HG03280 (cell line): Measurements from ENCODE around the gene FAM43B.
"Not testable (repeated sequence)": the region's sequence is repeated elsewhere in the genome, so short reads cannot be mapped to it uniquely, and the experiment has no call there.

ENCODE experiments used
- ATAC-seq: cut with Tn5 transposase; IDR thresholded peaks from one replicate; pipeline ENCODE4 v1.9.1; 2021; ENCODE audit warnings: mild to moderate bottlenecking, moderate library complexity; ENCODE audit not compliant: unreplicated experiment

The FAM43B gene, protein sequence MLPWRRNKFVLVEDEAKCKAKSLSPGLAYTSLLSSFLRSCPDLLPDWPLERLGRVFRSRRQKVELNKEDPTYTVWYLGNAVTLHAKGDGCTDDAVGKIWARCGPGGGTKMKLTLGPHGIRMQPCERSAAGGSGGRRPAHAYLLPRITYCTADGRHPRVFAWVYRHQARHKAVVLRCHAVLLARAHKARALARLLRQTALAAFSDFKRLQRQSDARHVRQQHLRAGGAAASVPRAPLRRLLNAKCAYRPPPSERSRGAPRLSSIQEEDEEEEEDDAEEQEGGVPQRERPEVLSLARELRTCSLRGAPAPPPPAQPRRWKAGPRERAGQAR

DNA sequence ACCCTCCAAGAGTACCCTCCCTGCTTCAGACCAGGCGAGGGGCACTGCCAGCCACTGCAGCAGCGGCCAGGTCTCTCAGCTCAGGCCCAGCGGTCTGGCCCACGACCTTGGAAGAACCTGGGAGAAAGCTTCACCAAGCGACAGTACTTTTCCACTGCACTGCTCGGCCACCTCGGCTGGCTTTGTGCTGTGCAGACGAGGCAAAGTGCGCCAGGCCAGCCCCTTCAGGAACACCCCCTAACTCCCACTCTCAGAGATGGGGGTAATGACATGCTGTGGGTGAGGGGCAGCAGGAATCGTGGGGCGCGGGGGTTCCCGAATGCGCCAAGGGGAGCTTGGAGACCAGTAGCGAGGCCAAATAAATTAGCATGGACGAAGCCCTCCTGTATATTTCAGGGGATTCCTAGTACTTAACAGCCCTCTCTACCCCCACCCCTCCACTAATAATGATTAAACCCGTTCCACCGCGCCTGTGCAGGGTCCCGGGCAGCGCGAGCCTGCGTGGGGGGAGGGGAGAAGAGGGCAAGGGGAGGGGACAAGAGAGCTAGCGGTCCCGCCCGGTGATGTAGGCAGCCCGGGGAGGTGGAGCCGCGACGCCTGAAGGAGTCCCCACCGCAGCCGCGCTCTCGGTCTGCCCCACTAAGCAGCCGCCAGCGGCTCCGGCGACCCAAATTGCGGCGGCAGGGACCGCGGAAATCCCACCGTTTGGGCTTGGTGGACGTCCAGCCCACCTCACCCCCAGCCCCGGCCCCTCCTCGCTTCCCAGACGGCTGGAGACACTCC lies at the start of gene FAM43B:
Gene FAM43B, plus strand, starts transcription at position 629 of the 783 bp plus-strand sequence. CDS start 401 bp downstream, outside the sequence.
- no peak for ATAC-seq

DNA sequence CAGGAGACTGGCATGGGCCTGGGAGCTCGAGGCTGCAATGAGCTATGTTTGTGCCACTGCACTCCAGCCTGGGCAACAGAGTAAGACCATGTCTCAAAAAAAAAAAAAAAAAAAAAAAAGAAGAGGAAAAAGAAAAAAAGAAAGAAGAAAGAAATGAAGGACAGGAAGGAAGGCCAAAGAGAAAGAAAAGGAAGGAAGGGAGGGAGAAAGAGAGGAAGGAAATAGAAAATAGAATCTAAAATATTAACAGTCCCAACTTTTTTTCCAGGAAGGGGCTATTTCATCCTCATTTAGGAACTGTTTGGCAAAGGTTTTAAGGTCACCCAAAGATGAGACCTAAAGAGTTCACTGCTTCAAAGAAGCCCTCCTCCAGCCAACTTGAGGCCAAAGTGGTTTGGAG lies 46.9 kb upstream of the FAM43B start:
- no peak for ATAC-seq

DNA sequence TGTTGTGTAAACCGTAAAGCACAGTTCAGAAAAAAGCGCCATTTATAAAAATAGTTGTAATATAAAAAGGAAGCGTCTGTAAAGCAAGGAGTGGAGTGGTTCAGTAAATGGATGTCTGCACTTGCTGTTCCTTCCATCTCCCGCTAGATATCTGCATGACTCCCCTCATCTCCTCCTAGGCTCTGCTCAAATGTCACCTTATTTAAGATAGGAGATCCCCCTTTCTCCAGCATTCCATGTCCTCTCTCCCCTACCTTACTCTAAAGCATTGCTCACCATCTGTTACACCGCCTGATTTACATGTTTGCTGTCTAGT lies 45.2 kb upstream of the FAM43B start:
- no peak for ATAC-seq

DNA sequence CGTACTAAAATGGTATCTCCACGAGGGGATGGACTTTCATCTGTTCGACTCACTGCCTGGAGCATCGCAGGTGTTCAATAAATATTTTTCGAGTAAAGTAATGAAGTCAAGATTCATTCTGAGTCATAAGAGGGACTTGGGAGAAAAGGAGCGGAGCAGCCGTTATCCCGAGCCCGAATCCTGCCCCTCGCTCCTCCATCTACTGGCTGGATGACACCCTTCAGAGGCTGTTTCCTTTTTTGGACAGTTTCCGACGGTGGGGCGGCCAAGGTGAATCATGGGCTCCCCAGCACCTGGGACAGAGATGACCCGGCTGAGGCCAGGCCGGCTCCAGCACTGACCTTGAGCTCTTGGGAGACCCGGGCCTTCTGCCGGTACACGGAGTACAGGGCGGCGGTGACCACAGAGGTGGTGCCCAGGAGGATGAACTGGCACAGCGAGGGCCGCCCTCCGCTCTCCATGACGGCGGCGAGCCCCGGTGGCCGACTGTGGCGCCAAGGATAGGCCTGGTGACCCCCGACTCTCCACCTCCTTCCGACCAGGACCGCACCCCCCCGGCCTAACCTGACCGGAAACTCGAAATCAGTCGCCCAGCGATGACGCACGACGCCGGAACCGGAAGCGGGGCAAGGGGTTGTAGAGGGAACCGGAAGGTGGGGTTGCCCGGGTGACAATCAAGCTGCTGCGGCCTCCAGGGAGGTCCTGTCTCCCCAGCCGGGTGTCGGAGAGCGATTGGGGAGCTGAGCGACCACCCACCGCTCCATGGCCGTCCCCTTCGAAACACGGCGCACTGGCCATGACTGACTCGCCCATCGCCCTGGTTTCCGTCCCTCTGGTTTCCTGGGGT lies 44.6 kb upstream of the FAM43B start, which contains the start of gene MUL1:
Gene MUL1, minus strand, starts transcription at position 588 of the 847 bp plus-strand sequence. Its CDS starts 127 bp downstream, at position 461.
- ATAC-seq = peak; percentile 93

DNA sequence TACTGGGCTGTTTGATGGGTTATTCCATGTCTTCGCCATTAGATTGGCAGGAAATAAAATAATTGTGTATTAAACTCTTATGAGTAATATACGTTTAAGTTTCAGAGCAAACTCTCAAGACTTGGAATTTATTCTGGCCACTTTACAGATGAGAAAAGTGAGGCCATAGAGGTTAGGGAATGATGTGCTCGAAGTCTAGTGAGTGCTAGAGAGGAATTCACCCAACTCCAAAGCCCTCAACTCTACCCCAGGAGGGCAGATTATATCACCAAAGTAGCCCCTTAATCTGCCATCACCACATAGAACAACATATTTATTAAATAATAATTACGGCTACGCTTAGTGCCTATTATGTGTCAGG lies 44.0 kb upstream of the FAM43B start:
- ATAC-seq = no peak

DNA sequence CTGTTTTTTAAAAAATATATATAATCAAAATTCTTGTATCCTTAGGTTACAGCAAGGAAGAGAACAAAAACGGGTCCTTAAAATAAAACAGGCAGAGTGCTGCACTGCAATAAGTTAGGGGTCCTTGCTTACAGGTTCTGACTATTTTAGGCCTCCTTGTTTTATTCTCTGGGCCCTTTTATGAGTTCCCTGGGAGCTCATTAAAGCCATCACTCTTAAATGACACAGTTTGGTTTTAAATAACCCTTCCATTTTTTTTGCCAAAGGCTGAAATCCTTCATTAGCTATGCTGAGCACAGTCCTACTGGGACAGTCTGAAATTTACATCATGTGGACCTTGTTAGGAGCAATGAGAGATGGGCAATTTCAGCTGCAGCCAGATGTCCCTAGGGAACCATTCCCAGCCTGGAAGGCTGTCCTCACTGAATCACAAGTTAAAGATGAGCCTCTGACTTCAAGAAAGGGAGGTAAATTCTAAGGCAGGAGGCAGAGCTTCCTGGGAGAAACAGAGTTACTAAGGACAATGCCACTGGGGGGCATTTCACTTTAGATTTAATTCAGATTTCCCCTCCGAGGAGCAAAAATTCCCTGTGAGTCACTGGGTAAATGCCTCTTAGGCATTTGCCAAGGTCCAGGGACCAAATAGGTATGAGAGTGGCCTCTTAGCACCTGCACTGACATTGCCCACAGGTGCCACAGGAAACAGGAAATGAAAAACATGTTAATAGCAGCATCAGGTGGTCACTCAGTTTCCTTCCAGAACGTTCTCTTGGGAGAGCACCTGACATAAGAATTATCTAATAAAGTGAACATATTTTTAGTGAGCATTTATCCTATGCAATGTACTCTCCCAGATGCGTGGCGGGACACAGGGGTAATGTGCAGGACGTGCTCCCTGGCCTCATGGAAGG lies 40.6 kb upstream of the FAM43B start:
- ATAC-seq = no peak

DNA sequence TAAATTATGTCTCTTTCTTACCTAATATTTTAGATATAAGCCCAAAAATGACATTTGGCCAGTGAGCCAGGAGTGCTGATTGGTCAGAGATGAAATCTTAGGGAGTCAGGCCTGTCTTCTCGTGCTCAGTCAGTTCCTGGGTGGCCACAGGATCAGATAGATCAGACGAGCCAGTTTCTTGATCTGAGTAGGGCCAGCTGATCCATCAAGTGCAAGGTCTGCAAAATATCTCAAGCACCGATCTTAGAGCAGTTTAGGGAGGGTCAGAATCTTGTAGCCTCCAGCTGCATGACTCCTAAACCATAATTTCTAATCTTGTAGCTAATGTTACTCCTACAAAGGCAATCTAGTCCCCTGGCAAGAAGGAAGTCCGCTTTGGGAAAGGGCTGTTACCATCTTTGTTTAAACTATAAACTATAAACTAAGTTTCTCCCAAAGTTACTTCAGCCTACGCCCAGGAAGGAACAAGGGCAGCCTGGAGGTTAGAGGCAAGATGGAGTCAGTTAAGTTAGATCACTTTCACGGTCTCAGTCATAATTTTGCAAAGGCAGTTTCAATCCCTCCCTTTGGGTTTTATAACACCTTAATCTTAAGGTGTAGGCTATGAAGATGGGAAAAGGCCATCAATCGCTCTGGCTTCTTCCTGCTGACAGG lies 32.6 kb upstream of the FAM43B start:
- ATAC-seq = not testable (repeated sequence)

DNA sequence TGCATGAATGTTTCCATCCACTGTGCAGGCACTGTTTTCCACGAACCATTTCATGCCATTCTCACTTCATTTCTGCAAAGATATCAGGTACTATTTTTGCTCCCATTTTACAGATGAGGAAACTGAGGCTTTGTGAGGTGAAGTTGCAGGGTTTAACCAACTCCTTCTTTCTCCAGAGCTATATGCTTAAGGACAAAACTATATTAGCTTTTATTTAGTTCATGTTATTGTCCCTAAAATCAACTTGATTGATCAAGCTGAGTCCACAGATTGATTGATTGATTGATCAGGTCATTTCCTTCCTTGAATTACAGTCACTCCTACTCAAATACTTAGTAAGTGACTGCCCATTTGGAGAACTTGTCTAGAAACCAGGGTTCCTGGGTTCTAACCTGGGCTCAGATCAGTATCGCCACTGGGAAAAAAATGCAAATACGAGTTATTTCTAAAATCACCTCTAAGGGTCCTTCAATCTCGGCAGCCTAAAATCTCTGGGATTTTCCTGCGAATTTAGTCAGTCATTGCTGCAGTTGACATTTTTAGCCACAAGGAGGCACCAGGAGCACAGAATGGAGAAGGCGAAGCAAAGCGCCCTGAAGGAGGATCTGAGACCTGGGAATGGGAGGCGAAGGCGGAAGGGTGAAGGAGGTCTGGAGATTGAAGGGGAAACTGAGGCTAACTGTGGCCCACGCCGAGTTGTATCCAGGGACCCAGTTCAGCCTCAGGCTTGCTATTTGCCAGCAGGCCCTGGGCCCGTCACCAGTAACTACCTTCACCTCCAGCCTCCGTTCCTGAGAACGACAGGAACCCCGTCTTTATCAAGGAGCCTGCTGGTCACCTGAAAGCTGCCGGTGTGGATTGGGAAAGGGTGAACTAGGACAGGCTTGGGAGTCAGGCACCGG lies 30.2 kb upstream of the FAM43B start:
- no peak for ATAC-seq

DNA sequence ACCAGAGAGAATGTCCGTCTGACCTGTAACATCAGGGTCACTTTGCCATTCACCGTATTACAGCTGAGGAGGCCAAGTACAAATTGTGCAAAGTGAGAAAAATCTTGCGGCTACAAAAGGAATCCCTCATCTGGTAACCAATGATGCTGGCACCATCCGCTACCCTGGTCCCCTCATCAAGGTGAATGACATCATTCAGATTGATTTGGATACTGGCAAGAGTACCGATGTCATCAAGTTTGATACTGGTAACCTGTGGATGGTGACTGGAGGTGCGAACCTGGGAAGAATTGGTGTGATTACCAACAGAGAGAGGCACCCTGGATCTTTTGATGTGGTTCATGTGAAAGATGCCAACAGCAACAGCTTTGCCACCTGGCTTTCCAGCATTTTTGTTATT lies 26.1 kb upstream of the FAM43B start:
- no peak for ATAC-seq

DNA sequence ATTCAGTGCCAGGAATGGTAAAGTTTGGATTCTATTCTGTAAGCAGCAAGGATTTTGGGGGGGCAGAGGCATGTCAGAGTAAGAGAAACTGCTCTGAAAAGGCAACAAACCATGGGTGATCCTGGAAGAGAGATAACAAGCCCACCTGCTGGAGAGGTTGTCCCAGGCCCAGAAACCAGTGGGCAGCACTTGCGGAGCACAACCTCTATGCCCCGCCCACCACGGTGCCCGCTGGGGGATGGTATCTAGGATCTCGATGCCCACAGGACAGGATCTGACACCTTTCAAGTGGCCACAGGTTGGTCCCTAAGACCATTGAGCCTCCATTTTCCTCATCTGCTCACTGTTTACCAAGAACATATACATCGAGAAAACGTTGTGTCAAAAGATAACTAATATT lies 24.2 kb upstream of the FAM43B start:
- no peak for ATAC-seq

DNA sequence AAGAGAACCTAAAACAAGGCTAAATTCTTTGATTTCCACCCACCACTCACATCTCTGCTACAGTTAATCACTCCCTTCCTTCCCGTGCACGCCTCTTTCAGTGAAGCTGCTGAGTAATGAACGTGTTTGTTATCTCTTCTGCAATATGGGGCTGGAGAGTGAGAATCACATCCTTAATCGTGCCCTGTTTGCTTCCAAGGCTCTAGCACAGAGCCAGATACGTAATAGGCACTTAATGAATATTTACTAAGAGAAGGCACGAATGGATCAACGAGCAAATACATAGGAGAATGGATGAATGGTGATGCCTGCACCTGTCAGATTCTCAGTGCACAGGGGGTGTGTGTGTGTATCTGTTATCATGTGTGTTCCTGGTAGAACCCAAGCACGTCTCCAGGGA lies 22.1 kb upstream of the FAM43B start:
- no peak for ATAC-seq

DNA sequence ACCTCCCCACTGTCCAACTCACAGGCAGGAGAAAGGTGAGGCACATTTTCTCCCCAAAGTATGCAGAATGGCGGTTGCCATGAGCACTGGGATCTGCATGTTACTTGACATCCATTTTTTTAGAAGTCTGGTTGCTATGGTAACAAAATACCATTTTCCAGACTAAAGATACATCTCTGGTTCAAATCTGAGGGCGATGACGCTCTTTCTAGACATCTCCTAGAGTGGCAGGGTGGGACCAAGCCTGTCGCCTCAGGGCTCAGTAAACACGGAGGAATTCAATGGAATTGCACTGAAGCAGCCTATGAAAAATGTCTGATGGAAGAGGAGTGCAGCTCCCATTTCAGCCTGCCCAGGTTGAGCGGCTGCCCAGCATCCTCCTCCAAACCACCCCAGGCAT lies 21.5 kb upstream of the FAM43B start:
- no peak for ATAC-seq

DNA sequence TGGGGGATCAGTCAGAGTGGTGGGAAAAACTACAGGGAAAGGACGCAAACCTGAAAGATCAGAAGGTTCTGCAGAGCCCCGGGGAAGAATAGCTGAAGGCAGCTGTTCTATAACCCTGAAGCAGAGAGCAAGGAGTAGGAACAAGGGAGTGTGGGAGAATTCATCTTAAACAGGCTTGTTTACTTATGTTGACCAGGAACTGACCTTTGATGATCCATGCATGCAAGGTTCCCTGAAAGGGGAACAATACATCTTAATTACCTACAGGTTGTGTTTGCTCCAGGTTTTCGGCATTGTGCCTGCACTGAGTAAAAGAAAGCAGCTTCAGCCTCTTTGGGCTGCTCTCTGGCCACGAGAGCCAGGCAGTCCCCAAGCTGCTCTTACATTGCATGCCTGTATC lies 18.7 kb upstream of the FAM43B start:
- no peak for ATAC-seq

DNA sequence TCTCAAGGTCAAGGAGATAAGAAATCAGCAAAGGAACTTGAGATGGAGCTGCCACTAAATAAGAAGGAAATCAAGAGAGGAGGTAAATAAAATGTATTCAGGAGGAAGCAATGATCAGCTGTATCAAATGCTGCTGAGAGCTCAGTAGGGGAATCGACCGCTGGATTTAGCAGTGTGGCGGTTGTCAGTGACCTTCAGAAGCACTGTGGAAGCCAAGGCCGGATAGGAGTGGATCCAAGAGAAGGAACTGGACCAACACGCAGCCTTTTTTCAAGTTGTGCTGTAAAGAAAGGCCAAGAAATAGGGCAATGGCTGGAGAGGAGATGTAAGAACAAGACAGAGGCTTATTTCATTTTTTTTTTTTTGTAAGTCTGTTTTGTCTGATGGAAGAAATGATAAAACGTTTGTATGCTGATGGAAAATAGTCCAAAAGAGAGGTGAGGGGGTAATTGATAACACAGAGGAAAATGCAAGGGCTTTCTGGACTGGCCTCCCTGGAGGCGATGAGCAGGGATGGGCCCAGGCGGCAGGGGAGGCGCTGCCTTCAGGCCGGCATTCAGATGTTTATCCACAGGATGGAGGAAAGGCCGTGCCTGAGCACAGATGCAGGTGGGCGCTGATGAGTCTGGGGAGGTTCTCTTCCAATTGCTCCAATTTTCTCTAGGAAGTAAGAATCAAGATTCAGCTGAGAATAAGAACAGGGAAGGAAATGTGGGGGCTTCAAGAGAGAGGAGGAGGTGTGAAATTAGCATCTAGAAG lies 17.5 kb upstream of the FAM43B start:
- ATAC-seq = no peak

DNA sequence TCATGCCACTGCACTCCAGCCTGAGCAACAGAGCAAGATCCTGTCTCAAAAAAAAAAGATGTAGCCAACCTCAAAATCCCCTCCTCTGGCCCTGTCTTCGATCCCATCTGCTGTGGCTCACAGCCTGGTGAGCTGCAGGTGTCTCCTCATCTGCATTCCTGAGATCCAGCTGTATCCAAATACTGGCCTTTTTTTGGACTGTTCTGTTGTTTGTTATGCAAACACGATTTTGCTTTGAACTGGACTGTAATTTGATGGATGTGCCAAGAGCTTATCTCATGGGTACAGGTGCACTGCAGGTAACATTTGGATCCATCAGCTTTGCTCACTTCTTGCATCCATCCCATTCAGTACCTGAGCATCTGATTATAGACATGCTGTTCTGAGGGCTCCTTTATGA lies 14.1 kb upstream of the FAM43B start:
- ATAC-seq = no peak

DNA sequence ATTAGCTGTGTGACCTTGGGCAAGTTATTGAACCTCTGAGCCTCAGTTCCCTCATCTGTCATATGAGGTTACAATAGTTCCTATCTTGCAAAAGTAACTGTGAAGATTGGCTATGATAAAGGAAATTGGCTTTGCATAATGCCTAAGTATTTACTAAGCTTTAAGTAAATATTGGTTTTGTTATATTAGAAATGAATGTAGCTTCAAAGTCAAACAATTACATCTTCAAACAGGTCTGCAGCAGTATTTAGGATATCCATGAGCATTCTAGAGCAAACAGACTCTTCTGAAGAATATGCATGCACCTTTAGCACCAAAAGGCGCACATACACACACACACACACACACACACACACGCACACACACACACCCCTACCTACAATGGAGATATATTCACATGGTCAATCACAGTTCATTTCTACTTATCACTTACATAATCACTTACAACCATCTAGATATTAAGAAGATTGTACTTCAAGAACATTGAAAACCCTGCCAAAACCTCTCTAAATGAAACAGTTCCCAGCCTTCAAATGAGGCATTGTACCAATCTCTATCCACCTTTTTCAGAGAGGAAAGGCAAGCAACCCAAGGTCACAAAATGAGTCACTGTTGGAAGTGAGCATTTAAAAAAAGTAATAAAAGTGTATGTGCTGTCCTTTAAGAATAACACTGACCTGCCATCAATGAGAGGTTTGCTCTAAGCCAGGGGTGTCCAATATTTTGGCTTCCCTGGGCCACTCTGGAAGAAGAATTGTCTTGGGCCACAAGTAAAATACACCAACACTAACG lies 13.4 kb upstream of the FAM43B start:
- ATAC-seq = no peak

DNA sequence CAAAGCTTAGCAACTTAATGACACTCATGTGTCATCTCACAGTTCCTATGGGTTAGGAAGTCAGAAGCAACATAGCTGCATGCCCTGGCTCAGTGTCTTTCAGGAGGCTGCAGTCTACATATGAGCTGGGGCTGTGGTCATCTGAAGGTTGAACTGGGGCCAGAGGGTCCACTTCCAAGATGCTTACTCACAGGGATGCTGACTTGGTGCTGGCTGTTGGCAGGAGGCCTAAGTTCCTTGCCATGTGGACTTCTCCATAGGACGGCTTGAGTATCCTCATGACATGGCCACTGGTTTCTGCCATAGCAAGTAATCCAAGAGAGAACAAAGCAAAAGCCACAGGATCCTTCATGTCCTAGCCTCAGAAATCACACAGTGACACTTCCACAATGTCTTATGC lies 12.1 kb upstream of the FAM43B start:
- ATAC-seq = no peak

DNA sequence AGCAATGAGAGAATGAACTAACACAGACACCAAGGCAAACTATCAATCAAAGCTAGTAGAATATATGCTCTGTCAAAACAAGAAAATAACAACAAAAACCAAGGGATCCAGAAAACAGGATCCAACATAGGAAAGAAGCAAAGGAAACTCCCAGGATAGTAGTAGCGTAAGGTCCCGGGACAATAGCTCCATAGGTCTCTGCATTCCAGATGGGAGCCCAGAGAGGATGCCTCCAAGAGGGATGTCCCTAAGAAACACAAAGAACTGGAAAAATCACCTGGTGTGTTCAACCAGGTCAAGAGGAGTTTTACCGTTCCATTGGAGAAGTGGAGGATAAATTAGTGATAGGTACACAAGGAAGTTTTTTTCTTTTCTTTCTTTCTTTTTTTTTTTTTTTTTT lies 5.7 kb upstream of the FAM43B start:
- ATAC-seq = no peak
